Muscle of leg (tissue), 11 donors: ENCODE data around the gene MIEF1. TPM values are rescaled to one million over a fixed set of nuclear protein-coding genes. Genes with fewer than 3 reads are reported as not detected.

Experiments used
- DNase-seq: peaks from one replicate; pipeline ENCODE4 v3.0.0; 2013
- H3K27ac ChIP-seq: one replicate; pipeline ENCODE4 v1.5.1; 2013; ENCODE audit warnings: mild to moderate bottlenecking, low read length, control low read depth
- H3K27me3 ChIP-seq: one replicate; pipeline ENCODE4 v1.6.1; 2013; ENCODE audit warnings: low read length; ENCODE audit not compliant: control insufficient read depth, insufficient read depth
- H3K36me3 ChIP-seq: one replicate; pipeline ENCODE4 v1.6.1; 2013; ENCODE audit warnings: low read length; ENCODE audit not compliant: control insufficient read depth, insufficient read depth
- H3K4me1 ChIP-seq: one replicate; pipeline ENCODE4 v1.6.1; 2013; ENCODE audit warnings: low read length; ENCODE audit not compliant: control insufficient read depth, insufficient read depth
- H3K4me3 ChIP-seq: one replicate; pipeline ENCODE4 v1.5.1; 2013; ENCODE audit warnings: low read length, control low read depth
- H3K9me3 ChIP-seq: replicated peaks from 2 replicates; pipeline ENCODE4 v1.6.1; 2013; ENCODE audit warnings: low read depth, low read length; ENCODE audit not compliant: control insufficient read depth
- WGBS: methylation state at CpG from one replicate; pipeline ENCODE4 v1.1.5; 2013; ENCODE audit warnings: missing lambda C conversion rate; ENCODE audit not compliant: insufficient coverage; 5-methylcytosine and 5-hydroxymethylcytosine counted together
- polyA plus RNA-seq, 8 donors: library from polyadenylated mRNA; unstranded; fragments of 120-200 nt; gene quantifications; one replicate each; pipeline versions ENCODE4 v1.2.1 to v1.2.3, GENCODE V29; 2013; ENCODE audit warnings: inconsistent platforms in 1 of 8, low replicate concordance in 1 of 8; ENCODE audit not compliant: insufficient read length in 8 of 8, insufficient read depth in 1 of 8
- total RNA-seq: library from RNA; stranded (reverse); fragments of 120-200 nt; gene quantifications from one replicate; pipeline ENCODE4 v1.2.4, GENCODE V29; 2013

Gene MIEF1
- total and polyA plus RNA-seq, 9 donors: 9.4 to 21.7 (median 18.0) TPM

- Histone ChIP-seq H3K36me3 (peaks cover 81% of the 10 kb centered on the region), H3K4me1 (no peaks in the 10 kb centered on the region), H3K27ac (no peak overlapping the region), H3K27me3 (no peaks in the 10 kb centered on the region), H3K9me3 (no peaks in the 10 kb centered on the region), H3K4me3 (no peak overlapping the region)
- WGBS: 94% methylated on average over 9 of the region's 13 CpGs
- no peak for DNase-seq
Measured at GRCh38 chr22:39511226-39511625, 9.1 kb downstream of the MIEF1 start.

GRCh38 chr22:39512026-39512425 is 9.9 kb downstream of the MIEF1 start:
- H3K4me3 ChIP-seq: no peak overlapping the region
- WGBS: 94% methylated on average over 9 of the region's 10 CpGs
- H3K4me1 ChIP-seq: no peaks in the 10 kb centered on the region
- DNase-seq: no peak
- no peaks in the 10 kb centered on the region for H3K27me3 ChIP-seq
- H3K9me3 ChIP-seq: no peaks in the 10 kb centered on the region
- no peak overlapping the region for H3K27ac ChIP-seq
- peaks cover 77% of the 10 kb centered on the region for H3K36me3 ChIP-seq

- no peak for DNase-seq
- Histone ChIP-seq H3K4me1 (peaks cover 7% of the 10 kb centered on the region), H3K27me3 (no peaks in the 10 kb centered on the region), H3K4me3 (no peak overlapping the region), H3K36me3 (peaks cover 75% of the 10 kb centered on the region), H3K27ac (no peak overlapping the region), H3K9me3 (no peaks in the 10 kb centered on the region)
- 86% methylated on average over 18 of the region's 18 CpGs for WGBS
Measured at GRCh38 chr22:39513791-39514190, 11.7 kb downstream of the MIEF1 start.

GRCh38 chr22:39514373-39514973 is 12.4 kb downstream of the MIEF1 start:
- WGBS: 19% methylated on average over 3 of the region's 8 CpGs
- H3K27ac ChIP-seq: no peak overlapping the region

GRCh38 chr22:39515266-39516050 is 13.4 kb downstream of the MIEF1 start:
- Histone ChIP-seq H3K4me1 (peaks cover 14% of the 10 kb centered on the region), H3K27me3 (peaks cover under 1% of the 10 kb centered on the region), H3K27ac (no peak overlapping the region), H3K36me3 (peaks cover 64% of the 10 kb centered on the region), H3K9me3 (no peaks in the 10 kb centered on the region), H3K4me3 (no peak overlapping the region)
- no peak for DNase-seq
- WGBS: 92% methylated on average over 8 of the region's 12 CpGs

More at GRCh38 chr22:39514373-39514973, 12.4 kb downstream of the MIEF1 start:
- no peaks in the 10 kb centered on the region for H3K9me3 ChIP-seq
- no peak for DNase-seq
- H3K4me3 ChIP-seq: no peak overlapping the region
- H3K4me1 ChIP-seq: peaks cover 14% of the 10 kb centered on the region
- peaks cover 70% of the 10 kb centered on the region for H3K36me3 ChIP-seq
- H3K27me3 ChIP-seq: no peaks in the 10 kb centered on the region

GRCh38 chr22:39517470-39517869 is 15.4 kb downstream of the MIEF1 start:
- H3K4me3 ChIP-seq: no peak overlapping the region
- H3K4me1 ChIP-seq: peaks cover 26% of the 10 kb centered on the region
- no peaks in the 10 kb centered on the region for H3K9me3 ChIP-seq
- H3K36me3 ChIP-seq: peaks cover 62% of the 10 kb centered on the region
- no peak for DNase-seq
- no peak overlapping the region for H3K27ac ChIP-seq
- H3K27me3 ChIP-seq: peaks cover 3% of the 10 kb centered on the region
- WGBS: 82% methylated on average over 3 of the region's 3 CpGs

- H3K4me3 ChIP-seq: no peak overlapping the region
- peaks cover 3% of the 10 kb centered on the region for H3K27me3 ChIP-seq
- H3K9me3 ChIP-seq: no peaks in the 10 kb centered on the region
- WGBS: 60% methylated on average over 1 of the region's 5 CpGs
- peak overlapping the region; percentile 100 for H3K27ac ChIP-seq
- H3K36me3 ChIP-seq: peaks cover 65% of the 10 kb centered on the region
- H3K4me1 ChIP-seq: peaks cover 34% of the 10 kb centered on the region
- DNase-seq: no peak
Measured at GRCh38 chr22:39518144-39518786, 16.2 kb downstream of the MIEF1 start.

- Histone ChIP-seq H3K27me3 (peaks cover 3% of the 10 kb centered on the region), H3K36me3 (peaks cover 63% of the 10 kb centered on the region), H3K9me3 (no peaks in the 10 kb centered on the region), H3K4me1 (peaks cover 38% of the 10 kb centered on the region), H3K4me3 (peak overlapping the region; percentile 100), H3K27ac (peak overlapping the region; percentile 100)
- WGBS: 4% methylated on average over 14 of the region's 24 CpGs
- DNase-seq: peak; percentile 45
Measured at GRCh38 chr22:39518996-39519680, 17.0 kb downstream of the MIEF1 start.

- Histone ChIP-seq H3K36me3 (peaks cover 63% of the 10 kb centered on the region), H3K4me3 (peak overlapping the region; percentile 100), H3K9me3 (no peaks in the 10 kb centered on the region), H3K27ac (peak overlapping the region; percentile 100), H3K4me1 (peaks cover 44% of the 10 kb centered on the region), H3K27me3 (peaks cover 3% of the 10 kb centered on the region)
- WGBS: 0% methylated on average over 47 of the region's 47 CpGs
- DNase-seq: peak; percentile 100
Measured at GRCh38 chr22:39519681-39520225, 17.7 kb downstream of the MIEF1 start.
